Fibroblast of villous mesenchyme (primary cell): ENCODE measurements around the gene GLOD5. TPM values are rescaled to one million over a fixed set of nuclear protein-coding genes. Genes with fewer than 3 reads are reported as not detected.
"Not testable (repeated sequence)": the region's sequence is repeated elsewhere in the genome, so short reads cannot be mapped to it uniquely, and the experiment has no call there.

Experiments used
- DNase-seq: peaks from one replicate; pipeline ENCODE4 v3.0.0-alpha.2; 2010; ENCODE audit warnings: low read depth
- H3K4me3 ChIP-seq: 2 replicates; pipeline ENCODE4 v1.5.1; 2011; ENCODE audit warnings: low read depth, mild to moderate bottlenecking, low read length
- CTCF ChIP-seq: IDR thresholded peaks from 2 replicates; pipeline ENCODE4 v1.5.1; 2012; ENCODE audit warnings: low read depth, mild to moderate bottlenecking, low read length; ENCODE audit not compliant: insufficient read depth
- small RNA-seq: library from RNA; depleted of rRNA; stranded (forward); fragments of <200 nt; gene quantifications from one replicate; pipeline ENCODE3, GENCODE V24; 2012
- total RNA-seq: library from RNA; depleted of rRNA; stranded (reverse); fragments of >200 nt; gene quantifications from 2 replicates; pipeline ENCODE4 v1.2.3, GENCODE V29; 2012

GLOD5 gene
- total RNA-seq, 1 donor: not detected

- no peak for TF ChIP-seq CTCF
- H3K4me3 ChIP-seq: no peak overlapping the region
- no peak for DNase-seq
Measured at GRCh38 chrX:48814722-48815121, 53.2 kb downstream of the GLOD5 start.

DNA sequence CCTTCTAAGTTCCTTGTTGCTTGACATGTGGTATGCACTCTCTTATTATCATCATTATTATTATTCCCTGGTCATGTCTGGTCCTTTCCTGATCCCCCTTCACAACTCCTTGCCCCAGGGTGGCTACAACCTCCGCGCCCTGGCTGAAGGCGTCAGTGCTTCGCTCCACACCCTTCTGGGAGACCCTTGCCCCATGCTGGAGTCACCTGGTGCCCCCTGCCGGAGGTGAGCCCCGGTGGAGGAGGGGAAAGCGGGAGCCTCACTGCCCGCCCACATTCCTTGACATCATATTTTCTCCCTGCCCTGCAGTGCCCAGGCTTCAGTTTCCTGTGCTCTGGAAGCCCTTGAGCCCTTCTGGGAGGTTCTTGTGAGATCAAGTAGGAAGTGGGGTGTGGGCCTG lies 53.7 kb downstream of the GLOD5 start:
- TF ChIP-seq CTCF: no peak
- H3K4me3 ChIP-seq: no peak overlapping the region
- no peak for DNase-seq

DNA sequence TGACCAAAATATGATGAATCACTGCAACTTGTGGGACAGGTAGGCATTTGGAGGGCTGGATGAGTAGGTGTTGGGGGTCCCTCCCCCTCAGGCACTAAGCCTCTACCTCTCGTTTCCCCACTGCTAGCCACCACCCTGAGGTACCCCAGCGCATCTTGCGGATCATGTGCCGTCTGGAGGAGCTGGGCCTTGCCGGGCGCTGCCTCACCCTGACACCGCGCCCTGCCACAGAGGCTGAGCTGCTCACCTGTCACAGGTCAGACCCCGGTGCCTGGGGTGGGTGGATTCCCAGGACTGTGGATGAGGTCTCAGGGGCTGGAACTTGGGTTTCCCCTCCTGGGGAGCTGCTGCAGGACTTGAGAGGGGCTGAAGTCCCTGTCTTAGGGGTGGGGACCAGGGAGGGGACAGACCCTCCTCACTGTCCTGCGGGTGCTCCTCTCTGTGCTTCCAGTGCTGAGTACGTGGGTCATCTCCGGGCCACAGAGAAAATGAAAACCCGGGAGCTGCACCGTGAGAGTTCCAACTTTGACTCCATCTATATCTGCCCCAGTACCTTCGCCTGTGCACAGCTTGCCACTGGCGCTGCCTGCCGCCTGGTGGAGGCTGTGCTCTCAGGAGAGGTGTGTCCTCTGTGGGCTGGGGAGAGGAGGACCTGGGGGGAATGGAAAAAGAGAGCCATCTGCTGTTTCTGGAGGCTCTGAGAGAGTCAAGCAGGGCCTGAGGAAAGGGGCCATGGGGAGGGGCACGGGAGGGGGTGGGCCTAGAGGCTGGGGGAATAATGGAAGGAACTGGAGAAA lies 54.7 kb downstream of the GLOD5 start:
- TF ChIP-seq CTCF: no peak
- no peak for DNase-seq
- no peak overlapping the region for H3K4me3 ChIP-seq

- no peak for TF ChIP-seq CTCF
- DNase-seq: no peak
- no peak overlapping the region for H3K4me3 ChIP-seq
Measured at GRCh38 chrX:48818098-48818497, 56.6 kb downstream of the GLOD5 start.

DNA sequence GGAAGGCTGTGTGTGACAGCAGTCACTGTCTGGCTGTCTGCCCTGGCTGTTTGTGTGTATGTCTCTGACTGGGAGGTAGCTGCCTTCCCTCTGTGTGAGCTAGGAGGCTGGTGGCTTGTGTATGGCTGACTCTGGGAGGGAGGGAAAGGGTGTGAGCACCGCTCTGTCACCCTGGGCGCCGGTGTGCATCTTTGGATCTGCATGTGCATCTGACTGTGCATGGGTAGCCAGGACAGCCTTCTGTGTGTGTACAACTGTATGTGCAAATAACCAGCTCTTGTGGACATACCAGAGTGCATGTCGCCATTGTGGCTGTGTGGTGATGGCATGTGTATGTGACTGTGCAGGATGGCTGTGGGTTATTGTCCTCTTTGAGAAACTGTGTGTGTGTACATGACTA lies 57.3 kb downstream of the GLOD5 start:
- no peak for TF ChIP-seq CTCF
- no peak for DNase-seq

DNA sequence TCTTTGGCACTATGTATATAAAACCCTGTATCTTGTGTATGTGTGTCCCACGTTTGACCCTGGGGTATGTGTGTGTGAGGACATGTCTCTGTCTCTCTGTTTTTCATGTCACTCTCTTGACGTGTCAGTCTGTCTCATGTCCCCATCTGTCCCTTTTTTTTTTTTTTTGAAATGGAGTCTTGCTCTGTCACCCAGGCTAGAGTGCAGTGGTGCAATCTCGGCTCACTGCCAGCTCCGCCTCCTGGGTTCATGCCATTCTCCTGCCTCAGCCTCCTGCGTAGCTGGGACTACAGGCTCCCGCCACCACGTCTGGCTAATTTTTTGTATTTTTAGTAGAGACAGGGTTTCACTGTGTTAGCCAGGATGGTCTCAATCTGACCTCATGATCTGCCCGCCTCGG lies 57.8 kb downstream of the GLOD5 start:
- not testable (repeated sequence) for H3K4me3 ChIP-seq, DNase-seq

More for the DNA sequence above, 57.3 kb downstream of the GLOD5 start:
- H3K4me3 ChIP-seq: no peak overlapping the region

GRCh38 chrX:48823053-48823452 lies 61.5 kb downstream of the GLOD5 start:
- no peak for DNase-seq
- TF ChIP-seq CTCF: no peak

More at GRCh38 chrX:48823053-48823452, 61.5 kb downstream of the GLOD5 start:
- no peak overlapping the region for H3K4me3 ChIP-seq

Small RNAs within 50 kb of the gene (small RNA-seq; reads per million reads assigned to genes)
- not detected for gene RNU6-1056P
- gene RNU6-29P: not detected

Other genes starting within 250 kb of the GLOD5 start
- gene EBP, start 239.9 kb upstream of the GLOD5 start, total RNA-seq: 126 and 200 TPM in 2 replicates
- 7.8 and 12.2 TPM in 2 replicates for gene TBC1D25, start 222.0 kb upstream of the GLOD5 start, total RNA-seq
- 121 and 348 TPM in 2 replicates for gene RBM3, start 187.3 kb upstream of the GLOD5 start, total RNA-seq
- gene WDR13, start 164.3 kb upstream of the GLOD5 start, total RNA-seq: 58.7 and 87.3 TPM in 2 replicates
- gene WAS, start 77.9 kb upstream of the GLOD5 start, total RNA-seq: under 0.01 TPM in 1 of 2 replicates, not detected in the other
- 4.8 and 5.6 TPM in 2 replicates for gene SUV39H1, start 65.0 kb upstream of the GLOD5 start, total RNA-seq
- not detected in 2 replicates for gene GATA1, start 24.8 kb downstream of the GLOD5 start, total RNA-seq
- gene HDAC6, start 40.3 kb downstream of the GLOD5 start, total RNA-seq: 22.5 and 29.4 TPM in 2 replicates
- gene ERAS, start 64.8 kb downstream of the GLOD5 start, total RNA-seq: not detected in 2 replicates
- gene PCSK1N, start 73.9 kb downstream of the GLOD5 start, total RNA-seq: 0.32 TPM in 1 of 2 replicates, not detected in the other
- 39.3 and 47.7 TPM in 2 replicates for gene TIMM17B, start 136.0 kb downstream of the GLOD5 start, total RNA-seq
- 27.2 and 38.3 TPM in 2 replicates for gene PQBP1, start 136.2 kb downstream of the GLOD5 start, total RNA-seq
- gene SLC35A2, start 149.9 kb downstream of the GLOD5 start, total RNA-seq: 17.1 and 25.5 TPM in 2 replicates
- 4.5 and 12.5 TPM in 2 replicates for gene PIM2, start 157.3 kb downstream of the GLOD5 start, total RNA-seq
- 24.2 and 28.5 TPM in 2 replicates for gene OTUD5, start 195.9 kb downstream of the GLOD5 start, total RNA-seq
- gene KCND1, start 210.1 kb downstream of the GLOD5 start, total RNA-seq: 0.32 and 2.6 TPM in 2 replicates
- gene GRIPAP1, start 240.5 kb downstream of the GLOD5 start, total RNA-seq: 14.2 and 14.5 TPM in 2 replicates